ENCODE results near the gene DUT.

DUT gene

GRCh38 chr15:48330105-48330785 is 984 bp upstream of the DUT start:
- DNase-seq (ENCODE audit: low read depth in 2 of 2): no peak

- peak; percentile 37 to 44 for DNase-seq (ENCODE audit: low read depth in 2 of 2)
These were observed 790 bp downstream of the DUT start for GRCh38 chr15:48331796-48332641.

- no peak for DNase-seq (ENCODE audit: low read depth in 2 of 2)
These were observed 1.4 kb downstream of the DUT start for GRCh38 chr15:48332642-48333034.

- DNase-seq (ENCODE audit: low read depth in 2 of 2): no peak
These were observed 2.3 kb downstream of the DUT start for GRCh38 chr15:48333540-48333939.

- no peak for DNase-seq (ENCODE audit: low read depth in 2 of 2)
These were observed 3.0 kb downstream of the DUT start for GRCh38 chr15:48334260-48334659.

GRCh38 chr15:48336940-48337339 is 5.7 kb downstream of the DUT start:
- no peak for DNase-seq (ENCODE audit: low read depth in 2 of 2)

- no peak for DNase-seq (ENCODE audit: low read depth in 2 of 2)
These were observed 6.4 kb downstream of the DUT start for GRCh38 chr15:48337607-48338006.

GRCh38 chr15:48340111-48340510 is 8.9 kb downstream of the DUT start:
- no peak for DNase-seq (ENCODE audit: low read depth in 2 of 2)

- DNase-seq (ENCODE audit: low read depth in 2 of 2): no peak
These were observed 12.6 kb downstream of the DUT start for GRCh38 chr15:48343865-48344264.

GRCh38 chr15:48345516-48345915 is 14.3 kb downstream of the DUT start:
- no peak for DNase-seq (ENCODE audit: low read depth in 2 of 2)

- peak in 1 of 2 donors; percentile 17 for DNase-seq (ENCODE audit: low read depth in 2 of 2)
These were observed 21.3 kb downstream of the DUT start for GRCh38 chr15:48352474-48353072.

- DNase-seq (ENCODE audit: low read depth in 2 of 2): no peak
These were observed 23.6 kb downstream of the DUT start for GRCh38 chr15:48354694-48355303.

GRCh38 chr15:48355377-48355776 is 24.1 kb downstream of the DUT start:
- no peak for DNase-seq (ENCODE audit: low read depth in 2 of 2)

GRCh38 chr15:48358229-48359152 is 27.3 kb downstream of the DUT start:
- no peak for DNase-seq (ENCODE audit: low read depth in 2 of 2)

- DNase-seq (ENCODE audit: low read depth in 2 of 2): no peak
These were observed 29.6 kb downstream of the DUT start for GRCh38 chr15:48360841-48361240.

- no peak for DNase-seq (ENCODE audit: low read depth in 2 of 2)
These were observed 30.5 kb downstream of the DUT start for GRCh38 chr15:48361685-48362084.

- no peak for DNase-seq (ENCODE audit: low read depth in 2 of 2)
These were observed 32.2 kb downstream of the DUT start for GRCh38 chr15:48363474-48363873.

- no peak for DNase-seq (ENCODE audit: low read depth in 2 of 2)
These were observed 34.3 kb downstream of the DUT start for GRCh38 chr15:48365575-48365974.

- DNase-seq (ENCODE audit: low read depth in 2 of 2): no peak
These were observed 35.5 kb downstream of the DUT start for GRCh38 chr15:48366584-48367312.

- no peak for DNase-seq (ENCODE audit: low read depth in 2 of 2)
These were observed 36.3 kb downstream of the DUT start for GRCh38 chr15:48367483-48367882.

- DNase-seq (ENCODE audit: low read depth in 2 of 2): no peak
These were observed 39.2 kb downstream of the DUT start for GRCh38 chr15:48370460-48370859.

Data from stimulated activated CD8-positive, alpha-beta memory T cell treated with anti-CD3 and anti-CD28 coated beads, Interleukin-15, amount 100 ng/mL, for 4 hours (primary cell).